ENCODE data around the gene MYMX.

GRCh38 chr6:44201638-44202303 lies 15.0 kb upstream of the MYMX start:
- TF ChIP-seq CTCF (conservative IDR thresholded peaks at IDR 0.05; ENCODE audit: low read depth, low read length) (no peak), EZH2 (IDR thresholded peaks at IDR 0.05; ENCODE audit: borderline replicate concordance, low read depth, low read length, poor library complexity, severe bottlenecking) (no peak)

Data from A673 (cell line).